Erythroblast (primary cell): ENCODE results near the gene GHRL.

Source experiments
- GATA1 ChIP-seq: IDR thresholded peaks from 2 replicates; pipeline ENCODE4 v1.6.1; 2011; ENCODE audit warnings: low read depth, mild to moderate bottlenecking, control low read depth, low read length, moderate library complexity
- POLR2A ChIP-seq: IDR thresholded peaks from 2 replicates; pipeline ENCODE4 v1.6.1; 2011; ENCODE audit warnings: mild to moderate bottlenecking, low read length

DNA sequence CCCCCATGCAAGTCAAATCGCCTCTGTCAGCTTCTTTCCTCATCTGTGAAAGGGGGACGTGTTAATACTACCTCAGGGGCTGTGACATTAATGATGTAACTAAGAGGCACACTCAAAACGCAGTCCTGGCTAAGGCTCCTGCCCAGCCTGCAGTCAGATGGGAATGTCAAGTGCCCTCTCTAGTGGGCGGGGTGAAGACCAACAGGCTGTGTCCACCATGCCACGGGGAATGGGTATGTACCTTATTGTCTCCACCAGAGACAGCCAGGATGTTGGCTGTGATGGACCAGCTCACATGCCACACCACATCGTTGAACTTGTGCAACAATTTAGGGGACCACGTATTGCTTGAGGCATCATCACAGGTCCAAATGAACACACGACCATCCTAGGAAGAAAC, 11.0 kb upstream of the GHRL start:
- TF ChIP-seq POLR2A (no peak), GATA1 (no peak)
